ENCODE measurements around the gene SH3PXD2A.

DNA sequence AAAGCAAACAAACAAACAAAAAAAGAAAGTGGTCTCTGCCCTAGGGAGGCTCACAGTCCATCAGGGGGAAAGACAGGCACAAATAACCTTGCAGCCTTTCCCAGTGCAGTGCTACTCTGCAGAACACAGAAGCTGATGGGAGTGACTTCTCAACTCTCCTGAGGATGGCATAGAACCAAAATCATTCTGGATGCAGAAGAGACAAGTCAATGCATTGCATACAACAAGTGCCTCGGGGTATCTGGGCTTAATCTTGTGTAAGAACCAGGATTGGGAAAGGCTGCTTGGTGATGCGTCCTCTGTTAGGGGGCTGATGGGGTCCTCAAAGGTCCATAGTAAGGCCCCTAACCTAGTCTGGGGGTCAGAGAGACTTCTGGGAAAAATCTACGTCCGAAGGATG lies 293.0 kb downstream of the SH3PXD2A start:
- TF ChIP-seq GATA2 (IDR thresholded peaks at IDR 0.05; ENCODE audit: low read depth, low read length): no peak
- TF ChIP-seq GATA3 (IDR thresholded peaks at IDR 0.05; ENCODE audit: low read depth, low read length): no peak

All from SH-SY5Y (cell line).